Progenitor cell of endocrine pancreas (in vitro differentiated cells): Measurements from ENCODE around the gene TEX30. TPM values are rescaled to one million over a fixed set of nuclear protein-coding genes. Genes with fewer than 3 reads are reported as not detected.

Experiments
- DNase-seq: peaks from one replicate; pipeline ENCODE4 v3.0.0; 2021; ENCODE audit warnings: low spot score; ENCODE audit not compliant: unreplicated experiment
- H3K27ac Mint-ChIP-seq: 2 replicates; pipeline ENCODE4 v1.8.0; 2021; ENCODE audit warnings: mild to moderate bottlenecking, moderate library complexity, mixed read lengths
- H3K27me3 Mint-ChIP-seq: 2 replicates; pipeline ENCODE4 v1.8.0; 2021; ENCODE audit warnings: mixed read lengths
- H3K36me3 Mint-ChIP-seq: 2 replicates; pipeline ENCODE4 v1.8.0; 2022; ENCODE audit warnings: mixed read lengths; ENCODE audit not compliant: insufficient read depth
- H3K4me1 Mint-ChIP-seq: 2 replicates; pipeline ENCODE4 v1.8.0; 2021; ENCODE audit warnings: low read depth, mixed read lengths
- H3K4me3 Mint-ChIP-seq: 2 replicates; pipeline ENCODE4 v1.8.0; 2021; ENCODE audit warnings: low read depth, mild to moderate bottlenecking, moderate library complexity, mixed read lengths
- H3K9me3 Mint-ChIP-seq: 2 replicates; pipeline ENCODE4 v1.8.0; 2021; ENCODE audit warnings: low read depth, mixed read lengths
- CTCF ChIP-seq: fragments of 200-600 bp; sonication (generic); IDR thresholded peaks from one replicate; pipeline ENCODE4 v1.5.0; 2021; ENCODE audit warnings: antibody characterized with exemption, mild to moderate bottlenecking; ENCODE audit not compliant: unreplicated experiment
- total RNA-seq: library from RNA; stranded (reverse); gene quantifications from 2 replicates; pipeline ENCODE4 v1.2.1, GENCODE V29; 2021

TEX30 gene
- total RNA-seq, 1 donor from 2014 or later, result 12.0 TPM

- DNase-seq, result no peak
- Mint-ChIP-seq H3K27ac (no peak overlapping the region), H3K4me3 (no peak overlapping the region), H3K4me1 (no peaks in the 10 kb centered on the region), H3K36me3 (no peaks in the 10 kb centered on the region), H3K9me3 (no peaks in the 10 kb centered on the region), H3K27me3 (no peaks in the 10 kb centered on the region)
- TF ChIP-seq CTCF, result no peak
Observed at GRCh38 chr13:102761071-102761470, 12.5 kb downstream of the TEX30 start.

GRCh38 chr13:102758842-102759241 is 14.7 kb downstream of the TEX30 start:
- Mint-ChIP-seq H3K4me3 (no peak overlapping the region), H3K27me3 (no peaks in the 10 kb centered on the region)

DNA sequence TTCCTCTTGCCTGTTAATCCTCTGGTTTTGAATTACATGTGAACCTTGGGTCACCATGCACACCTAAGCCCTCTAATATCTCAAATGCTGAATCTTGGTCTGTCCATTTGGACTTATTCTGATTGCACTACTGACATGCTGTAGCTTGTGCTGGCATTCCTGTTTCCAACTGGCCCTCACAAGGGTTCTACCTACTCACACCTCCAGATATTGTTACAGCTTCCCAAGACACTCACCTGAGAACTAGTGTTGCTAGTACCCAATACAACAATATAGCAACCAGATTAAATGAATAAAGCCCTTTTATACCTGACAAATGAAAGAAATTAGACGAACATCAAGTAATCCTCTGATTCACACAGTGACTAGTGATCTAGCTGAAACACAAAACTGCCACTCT is 16.6 kb downstream of the TEX30 start:
- no peak for TF ChIP-seq CTCF
- Mint-ChIP-seq H3K27me3 (no peaks in the 10 kb centered on the region), H3K36me3 (no peaks in the 10 kb centered on the region), H3K4me1 (no peaks in the 10 kb centered on the region), H3K27ac (no peak overlapping the region), H3K9me3 (peaks cover 3% of the 10 kb centered on the region), H3K4me3 (no peak overlapping the region)
- DNase-seq, result no peak

More at GRCh38 chr13:102758842-102759241, 14.7 kb downstream of the TEX30 start:
- no peak for TF ChIP-seq CTCF
- Mint-ChIP-seq H3K36me3 (no peaks in the 10 kb centered on the region), H3K9me3 (no peaks in the 10 kb centered on the region), H3K4me1 (no peaks in the 10 kb centered on the region), H3K27ac (no peak overlapping the region)
- no peak for DNase-seq

DNA sequence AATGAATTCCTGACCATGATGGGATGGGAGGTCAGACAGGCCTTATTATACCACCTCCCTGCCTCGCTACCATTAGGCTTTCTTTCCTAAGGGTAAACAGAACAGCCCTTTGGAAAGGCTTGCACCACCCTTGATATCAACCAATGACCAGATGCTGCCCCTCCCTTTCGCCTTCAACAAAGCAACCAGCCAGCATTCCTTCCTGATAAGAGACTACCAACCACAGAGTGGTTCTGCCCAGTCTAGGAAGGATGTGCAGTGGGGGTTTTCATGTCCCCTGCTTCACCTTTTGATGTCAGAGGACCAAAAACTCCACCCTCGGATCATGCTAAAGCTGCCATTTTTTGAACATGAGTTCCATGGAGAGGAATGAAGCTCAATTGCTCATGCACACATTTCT is 21.7 kb downstream of the TEX30 start:
- no peak overlapping the region for H3K4me3 Mint-ChIP-seq
- H3K27ac Mint-ChIP-seq, result no peak overlapping the region
- no peaks in the 10 kb centered on the region for H3K36me3 Mint-ChIP-seq
- H3K9me3 Mint-ChIP-seq, result peaks cover 14% of the 10 kb centered on the region
- no peak for DNase-seq
- H3K27me3 Mint-ChIP-seq, result peaks cover 1% of the 10 kb centered on the region
- H3K4me1 Mint-ChIP-seq, result no peaks in the 10 kb centered on the region
- no peak for TF ChIP-seq CTCF

- no peak overlapping the region for H3K27ac Mint-ChIP-seq
- no peak for TF ChIP-seq CTCF
- no peak overlapping the region for H3K4me3 Mint-ChIP-seq
- H3K9me3 Mint-ChIP-seq, result peaks cover 47% of the 10 kb centered on the region
- H3K36me3 Mint-ChIP-seq, result no peaks in the 10 kb centered on the region
- peaks cover 8% of the 10 kb centered on the region for H3K27me3 Mint-ChIP-seq
- H3K4me1 Mint-ChIP-seq, result no peaks in the 10 kb centered on the region
- no peak for DNase-seq
Observed at GRCh38 chr13:102742506-102742905, 31.1 kb downstream of the TEX30 start.
